ENCODE measurements around the gene CRHBP. TPM values are rescaled to one million over a fixed set of nuclear protein-coding genes. Genes with fewer than 3 reads are reported as not detected.

The CRHBP gene
- total and polyA plus RNA-seq, 2 donors (not counting 3 experiments of a cell fraction or from before 2014, with no cell fraction given): 0.08 to 0.51 TPM

GRCh38 chr5:76960004-76960625 lies 7.3 kb downstream of the CRHBP start:
- Histone ChIP-seq H3K4me1 (ENCODE audit: control insufficient read depth, extremely low read depth, insufficient read depth, low read length) (peaks cover 15% of the 10 kb centered on the region), H3K4me2 (ENCODE audit: insufficient read depth, low read length) (no peak overlapping the region), H3K36me3 (ENCODE audit: control insufficient read depth in 2 of 2, extremely low read depth in 1 of 2, insufficient read depth in 2 of 2, low read length in 2 of 2) (no peaks in the 10 kb centered on the region), H3K27me3 (ENCODE audit: control insufficient read depth in 2 of 2, insufficient read depth in 2 of 2, low read length in 2 of 2) (peaks cover 4% of the 10 kb centered on the region in 2 experiments), H2AFZ (ENCODE audit: low read depth, low read length) (no peak overlapping the region), H4K20me1 (replicated peaks; ENCODE audit: control insufficient read depth, extremely low read depth, insufficient read depth, low read length) (no peaks in the 10 kb centered on the region), H3K27ac (ENCODE audit: insufficient read depth, low read depth, low read length) (no peak overlapping the region), H3K9me1 (replicated peaks; ENCODE audit: control insufficient read depth, extremely low read depth, insufficient read depth, low read length) (no peaks in the 10 kb centered on the region), H3K9me3 (replicated peaks; ENCODE audit: control insufficient read depth, insufficient read depth, low read length) (no peaks in the 10 kb centered on the region), H3K9ac (replicated peaks; ENCODE audit: extremely low read depth, insufficient read depth, low read length) (no peak overlapping the region), H3K79me2 (ENCODE audit: control insufficient read depth, insufficient read depth, low read length) (no peaks in the 10 kb centered on the region), H3K4me3 (replicated peaks in 1 of 3; ENCODE audit: insufficient read depth in 1 of 3, low read depth in 1 of 3, low read length in 3 of 3) (no peak overlapping the region)
- ChIA-PET POLR2A (no interaction called here), CTCF (no interaction called here)
- DNase-seq (ENCODE audit: low read depth, low spot score): no peak
- no peak for FAIRE-seq
- dilution Hi-C loops (cut with MboI; ENCODE audit: extremely low pct_ligation_motif_present, low sequenced_read_pairs) (no loop called here), intact Hi-C loops (cut with micrococcal nuclease) (no loop called here)
- no TSS peak for BruUV-seq (replicated peaks)
- no peak for TF ChIP-seq FOS (IDR thresholded peaks at IDR 0.05; ENCODE audit: borderline replicate concordance, insufficient read depth, low read length)
- TF ChIP-seq, protein P1, sequence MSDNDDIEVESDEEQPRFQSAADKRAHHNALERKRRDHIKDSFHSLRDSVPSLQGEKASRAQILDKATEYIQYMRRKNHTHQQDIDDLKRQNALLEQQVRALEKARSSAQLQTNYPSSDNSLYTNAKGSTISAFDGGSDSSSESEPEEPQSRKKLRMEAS (IDR thresholded peaks at IDR 0.05; ENCODE audit: insufficient read depth, insufficient read length): no peak

DNA sequence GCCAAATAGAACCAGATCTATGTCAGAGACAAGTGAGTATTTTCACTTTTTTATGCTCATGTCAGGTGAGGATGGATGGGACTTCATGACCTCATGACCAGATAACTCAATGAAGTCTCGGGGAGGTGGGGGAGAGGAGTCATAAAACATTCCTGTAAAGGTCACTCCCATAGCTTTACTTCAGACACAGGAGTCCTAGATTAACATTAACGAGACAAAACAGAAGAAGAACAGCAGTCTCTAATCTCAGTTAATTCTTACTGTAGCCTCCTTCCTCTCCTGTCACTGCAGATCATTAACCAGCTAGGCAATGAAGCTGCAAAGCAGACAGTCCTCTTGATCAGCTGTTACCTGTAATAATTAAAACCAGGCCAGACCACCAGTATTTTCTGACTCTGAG lies 11.2 kb downstream of the CRHBP start:
- intact Hi-C loops (cut with micrococcal nuclease): no loop called here
- CTCF ChIA-PET: interaction anchor here (1.5 kb wide), 1 partner anchor 9 kb away, joined by 3 read pairs; no protein-coding TSS in a partner anchor

More for the DNA sequence above, 11.2 kb downstream of the CRHBP start:
- no peak overlapping the region for H3K9ac ChIP-seq (replicated peaks; ENCODE audit: extremely low read depth, insufficient read depth, low read length)
- no TSS peak for BruUV-seq (replicated peaks)
- peaks cover 8% of the 10 kb centered on the region for H3K4me1 ChIP-seq (ENCODE audit: control insufficient read depth, extremely low read depth, insufficient read depth, low read length)
- no peaks in the 10 kb centered on the region for H3K9me1 ChIP-seq (replicated peaks; ENCODE audit: control insufficient read depth, extremely low read depth, insufficient read depth, low read length)
- H3K4me2 ChIP-seq (ENCODE audit: insufficient read depth, low read length): no peak overlapping the region
- no peaks in the 10 kb centered on the region for H4K20me1 ChIP-seq (replicated peaks; ENCODE audit: control insufficient read depth, extremely low read depth, insufficient read depth, low read length)
- no peaks in the 10 kb centered on the region for H3K79me2 ChIP-seq (ENCODE audit: control insufficient read depth, insufficient read depth, low read length)
- H3K27ac ChIP-seq (ENCODE audit: insufficient read depth, low read depth, low read length): no peak overlapping the region
- no peak for DNase-seq (ENCODE audit: low read depth, low spot score)
- no peak overlapping the region for H3K4me3 ChIP-seq (replicated peaks in 1 of 3; ENCODE audit: insufficient read depth in 1 of 3, low read depth in 1 of 3, low read length in 3 of 3)
- dilution Hi-C loops (cut with MboI; ENCODE audit: extremely low pct_ligation_motif_present, low sequenced_read_pairs): no loop called here
- H3K36me3 ChIP-seq (ENCODE audit: control insufficient read depth in 2 of 2, extremely low read depth in 1 of 2, insufficient read depth in 2 of 2, low read length in 2 of 2): no peaks in the 10 kb centered on the region
- H3K27me3 ChIP-seq (ENCODE audit: control insufficient read depth in 2 of 2, insufficient read depth in 2 of 2, low read length in 2 of 2): peaks cover 4 to 6% of the 10 kb centered on the region in 2 experiments
- TF ChIP-seq POLR2AphosphoS5 (IDR thresholded peaks at IDR 0.05; ENCODE audit: insufficient read depth, low read depth, low read length) (no peak), FOS (IDR thresholded peaks at IDR 0.05; ENCODE audit: borderline replicate concordance, insufficient read depth, low read length) (no peak), GATA2 (IDR thresholded peaks at IDR 0.05; ENCODE audit: insufficient read depth, insufficient read length, low read depth, low read length) (no peak), POLR2A (IDR thresholded peaks at IDR 0.05; ENCODE audit: low read depth, low read length) (no peak)
- no peak overlapping the region for H2AFZ ChIP-seq (ENCODE audit: low read depth, low read length)
- H3K9me3 ChIP-seq (replicated peaks; ENCODE audit: control insufficient read depth, insufficient read depth, low read length): no peaks in the 10 kb centered on the region
- no peak for FAIRE-seq
- POLR2A ChIA-PET: no interaction called here
